Measurements from ENCODE around the gene ITFG1.

GRCh38 chr16:47236716-47237115 is 224.1 kb downstream of the ITFG1 start:
- TF ChIP-seq POLR2AphosphoS5 (IDR thresholded peaks at IDR 0.05; ENCODE audit: borderline replicate concordance, low read depth, low read length), result no peak
- no peak for TF ChIP-seq EZH2 (IDR thresholded peaks at IDR 0.05)

Measured in SK-N-MC (cell line).